Vagina (tissue), 2 donors: ENCODE data around the gene ADGRV1. TPM values are rescaled to one million over a fixed set of nuclear protein-coding genes. Genes with fewer than 3 reads are reported as not detected.

Experiments
- DNase-seq, 2 donors: peaks; one replicate each; pipeline ENCODE4 v3.0.0-alpha.2; 2017; ENCODE audit errors: extremely low spot score in 2 of 2
- H3K27ac ChIP-seq: fragments of 200-600 bp; sonication (generic); one replicate; pipeline ENCODE4 v1.5.1; 2019
- H3K27me3 ChIP-seq: fragments of 200-600 bp; sonication (generic); one replicate; pipeline ENCODE4 v1.5.1; 2019
- H3K36me3 ChIP-seq, 2 donors: fragments of 200-600 bp; sonication (generic); one replicate each; pipeline ENCODE4 v1.5.1; 2017 to 2019
- H3K4me1 ChIP-seq: fragments of 200-600 bp; sonication (generic); one replicate; pipeline ENCODE4 v1.5.1; 2019
- H3K4me3 ChIP-seq, 2 donors: fragments of 200-600 bp; sonication (generic); 1 replicate in 1 of 2; 2 replicates in 1 of 2; pipeline ENCODE4 v1.5.1; 2016 to 2019
- H3K9me3 ChIP-seq: fragments of 200-600 bp; sonication (generic); one replicate; pipeline ENCODE4 v1.5.1; 2019
- CTCF ChIP-seq, 3 experiments: fragments of 450-650 bp in 2 of 3; fragments of 200-600 bp in 1 of 3; sonication (generic) in 1 of 3; IDR thresholded peaks; one replicate each; pipeline ENCODE4 v1.5.1; 2017 to 2019; ENCODE audit warnings: antibody characterized with exemption in 3 of 3, mild to moderate bottlenecking in 2 of 3, moderate library complexity in 2 of 3
- POLR2A ChIP-seq, 2 donors: fragments of 450-650 bp; IDR thresholded peaks; one replicate each; pipeline ENCODE4 v1.6.1; 2017; ENCODE audit warnings: antibody characterized with exemption in 2 of 2, mild to moderate bottlenecking in 2 of 2, moderate library complexity in 2 of 2
- POLR2AphosphoS5 ChIP-seq, 2 donors: sonication (generic); formaldehyde crosslinking; IDR thresholded peaks; one replicate each; pipeline ENCODE4 v1.9.0; 2017; ENCODE audit warnings: antibody characterized with exemption in 2 of 2, mild to moderate bottlenecking in 2 of 2, low read depth in 1 of 2; ENCODE audit not compliant: insufficient read depth in 1 of 2
- intact Hi-C: fragments of 100-400 bp; cut with DNase I; formaldehyde crosslinking; loops from one replicate; pipeline ENCODE4 v1.15.1; 2023
- total RNA-seq: library from RNA; depleted of rRNA; stranded (reverse); fragments of >200 nt; gene quantifications from one replicate; pipeline ENCODE4 v1.2.3, GENCODE V29; 2016

Gene ADGRV1
- total RNA-seq, 1 donor from 2014 or later: 10.6 TPM

GRCh38 chr5:91139572-91140200 lies 581.1 kb downstream of the ADGRV1 start:
- intact Hi-C loops: no loop called here
- no peaks in the 10 kb centered on the region for H3K9me3 ChIP-seq
- DNase-seq: no peak
- TF ChIP-seq CTCF (IDR thresholded peaks at IDR 0.05) (no peak), POLR2AphosphoS5 (IDR thresholded peaks at IDR 0.05; ENCODE audit: insufficient read depth in 1 of 2, low read depth in 1 of 2) (no peak), POLR2A (IDR thresholded peaks at IDR 0.05) (no peak)
- H3K27ac ChIP-seq: peak overlapping the region; percentile 65
- H3K4me1 ChIP-seq: peaks cover 22% of the 10 kb centered on the region
- no peaks in the 10 kb centered on the region for H3K27me3 ChIP-seq
- no peaks in the 10 kb centered on the region for H3K36me3 ChIP-seq
- no peak overlapping the region for H3K4me3 ChIP-seq

GRCh38 chr5:91140657-91141056 lies 582.1 kb downstream of the ADGRV1 start:
- no peaks in the 10 kb centered on the region for H3K27me3 ChIP-seq
- H3K9me3 ChIP-seq: no peaks in the 10 kb centered on the region
- intact Hi-C loops: no loop called here
- TF ChIP-seq POLR2AphosphoS5 (IDR thresholded peaks at IDR 0.05; ENCODE audit: insufficient read depth in 1 of 2, low read depth in 1 of 2) (no peak), CTCF (IDR thresholded peaks at IDR 0.05) (no peak), POLR2A (IDR thresholded peaks at IDR 0.05) (no peak)
- no peak overlapping the region for H3K27ac ChIP-seq
- no peak overlapping the region for H3K4me3 ChIP-seq
- no peaks in the 10 kb centered on the region for H3K36me3 ChIP-seq
- no peak for DNase-seq
- peaks cover 30% of the 10 kb centered on the region for H3K4me1 ChIP-seq

- no peaks in the 10 kb centered on the region for H3K27me3 ChIP-seq
- H3K4me1 ChIP-seq: peaks cover 40% of the 10 kb centered on the region
- H3K27ac ChIP-seq: no peak overlapping the region
- no peak overlapping the region for H3K4me3 ChIP-seq
- no peak for DNase-seq
- no peaks in the 10 kb centered on the region for H3K9me3 ChIP-seq
- no peak for TF ChIP-seq POLR2A (IDR thresholded peaks at IDR 0.05)
- no peak for TF ChIP-seq CTCF (IDR thresholded peaks at IDR 0.05)
- no peak for TF ChIP-seq POLR2AphosphoS5 (IDR thresholded peaks at IDR 0.05; ENCODE audit: insufficient read depth in 1 of 2, low read depth in 1 of 2)
- intact Hi-C loops: no loop called here
- no peaks in the 10 kb centered on the region for H3K36me3 ChIP-seq
Observed at GRCh38 chr5:91141642-91142041, 583.0 kb downstream of the ADGRV1 start.

GRCh38 chr5:91142386-91142785 lies 583.8 kb downstream of the ADGRV1 start:
- Histone ChIP-seq H3K4me1 (peaks cover 46% of the 10 kb centered on the region), H3K9me3 (no peaks in the 10 kb centered on the region), H3K4me3 (no peak overlapping the region), H3K27ac (peak overlapping the region; percentile 61), H3K27me3 (no peaks in the 10 kb centered on the region), H3K36me3 (no peaks in the 10 kb centered on the region)
- no peak for TF ChIP-seq POLR2AphosphoS5 (IDR thresholded peaks at IDR 0.05; ENCODE audit: insufficient read depth in 1 of 2, low read depth in 1 of 2)
- TF ChIP-seq CTCF (IDR thresholded peaks at IDR 0.05): no peak
- TF ChIP-seq POLR2A (IDR thresholded peaks at IDR 0.05): no peak
- intact Hi-C loops: no loop called here
- no peak for DNase-seq

- no peak overlapping the region for H3K4me3 ChIP-seq
- H3K36me3 ChIP-seq: no peaks in the 10 kb centered on the region
- H3K4me1 ChIP-seq: peaks cover 46% of the 10 kb centered on the region
- H3K27me3 ChIP-seq: no peaks in the 10 kb centered on the region
- TF ChIP-seq POLR2A (IDR thresholded peaks at IDR 0.05) (no peak), CTCF (IDR thresholded peaks at IDR 0.05) (no peak), POLR2AphosphoS5 (IDR thresholded peaks at IDR 0.05; ENCODE audit: insufficient read depth in 1 of 2, low read depth in 1 of 2) (no peak)
- DNase-seq: no peak
- intact Hi-C loops: no loop called here
- no peaks in the 10 kb centered on the region for H3K9me3 ChIP-seq
- H3K27ac ChIP-seq: peak overlapping the region; percentile 61
Observed at GRCh38 chr5:91142819-91143218, 584.2 kb downstream of the ADGRV1 start.
